HFFc6 (cell line): ENCODE measurements around the gene ARHGAP28. TPM values are rescaled to one million over a fixed set of nuclear protein-coding genes. Genes with fewer than 3 reads are reported as not detected.

ENCODE experiments used
- DNase-seq: peaks from one replicate; pipeline ENCODE4 v3.0.0-alpha.2; 2018
- H3K27ac Mint-ChIP-seq: 2 replicates; pipeline ENCODE4 v1.8.0; 2020; ENCODE audit warnings: mild to moderate bottlenecking, mixed read lengths
- H3K27me3 Mint-ChIP-seq: 2 replicates; pipeline ENCODE4 v1.8.0; 2021; ENCODE audit warnings: mild to moderate bottlenecking, moderate library complexity, mixed read lengths; ENCODE audit not compliant: insufficient read depth
- H3K36me3 Mint-ChIP-seq: 2 replicates; pipeline ENCODE4 v1.8.0; 2021; ENCODE audit warnings: low read depth, mixed read lengths
- H3K4me1 Mint-ChIP-seq: 2 replicates; pipeline ENCODE4 v1.8.0; 2020; ENCODE audit warnings: low read depth, mixed read lengths
- H3K4me3 Mint-ChIP-seq: 2 replicates; pipeline ENCODE4 v1.8.0; 2020; ENCODE audit warnings: mild to moderate bottlenecking, moderate library complexity, mixed read lengths
- H3K9me3 Mint-ChIP-seq: 2 replicates; pipeline ENCODE4 v1.8.0; 2020; ENCODE audit warnings: mild to moderate bottlenecking, mixed read lengths
- total RNA-seq, 6 experiments: library from RNA; stranded (reverse); fragmentation: NEBNext Ultra II Directional; extraction: Animal tissue kit (Norgen Biotek cat#: 25700); gene quantifications; 2 replicates in 1 of 6; 3 replicates in 5 of 6; pipeline ENCODE4 v1.2.3, GENCODE V29; 2021
- TF ChIP-seq, protein P1 (sequence below): fragments of 200-600 bp; sonication (generic); IDR thresholded peaks from 2 replicates; pipeline ENCODE4 v1.5.0; 2021; ENCODE audit warnings: antibody characterized with exemption, mild to moderate bottlenecking

ARHGAP28 gene
- total RNA-seq, 6 experiments from 2014 or later = 0.05 to 0.97 (median 0.39) TPM; not detected in 1

DNA sequence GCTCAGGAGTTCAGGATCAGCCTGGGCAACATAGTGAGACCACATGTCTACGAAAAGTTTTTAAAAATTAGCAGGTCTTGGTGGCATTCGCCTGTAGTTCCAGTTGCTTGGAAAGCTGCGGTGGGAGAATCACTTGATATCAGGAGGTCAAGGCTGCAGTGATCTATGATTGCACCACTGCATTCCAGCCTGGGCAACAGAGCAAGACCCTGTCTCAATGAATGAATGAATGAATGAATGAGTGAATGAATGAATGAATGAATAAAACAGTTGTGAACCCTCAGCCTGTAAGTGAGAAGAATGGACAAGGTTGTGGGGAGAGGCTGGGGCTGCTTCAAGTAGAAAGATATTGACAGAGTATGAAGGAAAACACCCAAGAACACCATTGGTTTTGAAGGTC, 48.0 kb downstream of the ARHGAP28 start:
- no peak for DNase-seq
- TF ChIP-seq, protein P1, sequence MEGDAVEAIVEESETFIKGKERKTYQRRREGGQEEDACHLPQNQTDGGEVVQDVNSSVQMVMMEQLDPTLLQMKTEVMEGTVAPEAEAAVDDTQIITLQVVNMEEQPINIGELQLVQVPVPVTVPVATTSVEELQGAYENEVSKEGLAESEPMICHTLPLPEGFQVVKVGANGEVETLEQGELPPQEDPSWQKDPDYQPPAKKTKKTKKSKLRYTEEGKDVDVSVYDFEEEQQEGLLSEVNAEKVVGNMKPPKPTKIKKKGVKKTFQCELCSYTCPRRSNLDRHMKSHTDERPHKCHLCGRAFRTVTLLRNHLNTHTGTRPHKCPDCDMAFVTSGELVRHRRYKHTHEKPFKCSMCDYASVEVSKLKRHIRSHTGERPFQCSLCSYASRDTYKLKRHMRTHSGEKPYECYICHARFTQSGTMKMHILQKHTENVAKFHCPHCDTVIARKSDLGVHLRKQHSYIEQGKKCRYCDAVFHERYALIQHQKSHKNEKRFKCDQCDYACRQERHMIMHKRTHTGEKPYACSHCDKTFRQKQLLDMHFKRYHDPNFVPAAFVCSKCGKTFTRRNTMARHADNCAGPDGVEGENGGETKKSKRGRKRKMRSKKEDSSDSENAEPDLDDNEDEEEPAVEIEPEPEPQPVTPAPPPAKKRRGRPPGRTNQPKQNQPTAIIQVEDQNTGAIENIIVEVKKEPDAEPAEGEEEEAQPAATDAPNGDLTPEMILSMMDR = no peak
- H3K9me3 Mint-ChIP-seq = peaks cover 41% of the 10 kb centered on the region
- H3K27me3 Mint-ChIP-seq = no peaks in the 10 kb centered on the region
- H3K4me1 Mint-ChIP-seq = no peaks in the 10 kb centered on the region; the same call in 1 of the 2 replicates
- no peak overlapping the region for H3K4me3 Mint-ChIP-seq
- H3K36me3 Mint-ChIP-seq = 0 out of 2 replicates have a peak, but pooled peaks cover 4% of the 10 kb centered on the region
- H3K27ac Mint-ChIP-seq = no peak overlapping the region

DNA sequence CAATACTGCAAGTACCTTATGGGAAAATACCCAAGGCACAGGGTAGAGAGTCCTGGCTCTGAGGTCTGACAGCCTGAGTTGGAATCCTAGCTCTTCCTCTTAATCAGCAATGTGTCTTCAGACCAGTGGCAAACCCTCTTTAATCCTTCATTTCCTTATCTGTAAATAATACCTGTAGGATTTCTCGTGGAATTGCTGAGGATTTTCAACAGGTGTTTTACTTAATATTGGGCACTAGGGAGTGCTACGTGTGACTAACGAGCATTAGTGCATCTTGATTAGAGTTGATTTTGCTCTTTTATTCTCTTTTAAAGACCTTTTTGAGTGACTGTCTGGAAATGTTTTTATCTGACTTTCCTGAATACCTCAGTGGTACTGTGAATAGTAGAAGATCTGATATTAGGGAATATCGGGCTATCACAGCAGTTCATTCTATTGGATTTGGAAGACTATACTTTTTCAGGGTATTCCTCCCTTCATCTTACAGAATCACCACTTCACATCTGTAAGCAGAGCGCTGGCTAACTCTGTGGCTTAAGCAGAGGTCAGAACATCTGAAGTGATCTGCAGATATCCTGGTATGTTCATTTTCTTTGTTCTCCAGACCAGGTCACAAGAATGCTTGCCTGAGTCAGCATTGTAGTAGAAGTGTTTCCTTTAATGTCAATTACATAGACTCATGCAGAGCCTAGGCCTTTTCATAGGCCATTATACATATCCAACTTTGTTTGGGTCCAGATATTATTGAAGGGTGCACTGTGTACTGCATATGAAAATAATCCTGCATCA, 49.1 kb downstream of the ARHGAP28 start:
- Mint-ChIP-seq H3K27me3 (no peaks in the 10 kb centered on the region), H3K4me3 (no peak overlapping the region), H3K4me1 (no peaks in the 10 kb centered on the region; the same call in 1 of the 2 replicates), H3K36me3 (0 out of 2 replicates have a peak, but pooled peaks cover 5% of the 10 kb centered on the region), H3K9me3 (peaks cover 50% of the 10 kb centered on the region), H3K27ac (no peak overlapping the region)
- TF ChIP-seq, protein P1 = no peak
- no peak for DNase-seq

DNA sequence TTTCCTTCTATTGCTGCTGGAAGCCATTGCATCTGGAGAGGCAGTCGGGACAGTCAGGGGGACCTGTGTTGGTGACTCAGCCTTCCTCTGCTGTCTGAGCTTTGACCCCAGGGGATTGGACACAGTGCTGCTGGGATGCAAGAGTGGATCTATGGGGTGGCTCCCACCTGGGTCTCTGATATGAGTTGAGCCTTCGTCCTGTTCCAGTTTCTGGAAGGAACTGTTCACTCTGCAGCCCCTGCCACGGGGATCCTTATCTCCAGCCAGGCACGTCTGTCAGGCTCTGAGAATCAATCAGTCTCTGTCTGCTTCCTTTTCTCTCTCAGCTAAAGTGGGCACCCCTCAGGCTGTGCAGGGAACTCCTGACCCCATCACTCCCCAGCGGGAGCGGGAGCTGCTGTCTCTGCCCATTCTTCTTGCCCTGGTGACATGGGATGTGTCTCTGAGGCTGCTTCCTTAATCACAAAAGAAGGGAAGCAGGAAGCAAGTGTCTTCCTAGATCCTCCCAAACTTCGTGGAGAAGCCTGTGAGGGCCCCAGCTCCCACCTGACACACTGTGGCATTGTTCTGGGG, 51.7 kb downstream of the ARHGAP28 start:
- Mint-ChIP-seq H3K4me3 (no peak overlapping the region), H3K27ac (no peak overlapping the region; the same call in 1 of the 2 replicates), H3K9me3 (peaks cover 51% of the 10 kb centered on the region), H3K4me1 (no peaks in the 10 kb centered on the region; the same call in 1 of the 2 replicates), H3K36me3 (0 out of 2 replicates have a peak, but pooled peaks cover 8% of the 10 kb centered on the region), H3K27me3 (no peaks in the 10 kb centered on the region)
- TF ChIP-seq, protein P1 = no peak
- no peak for DNase-seq

DNA sequence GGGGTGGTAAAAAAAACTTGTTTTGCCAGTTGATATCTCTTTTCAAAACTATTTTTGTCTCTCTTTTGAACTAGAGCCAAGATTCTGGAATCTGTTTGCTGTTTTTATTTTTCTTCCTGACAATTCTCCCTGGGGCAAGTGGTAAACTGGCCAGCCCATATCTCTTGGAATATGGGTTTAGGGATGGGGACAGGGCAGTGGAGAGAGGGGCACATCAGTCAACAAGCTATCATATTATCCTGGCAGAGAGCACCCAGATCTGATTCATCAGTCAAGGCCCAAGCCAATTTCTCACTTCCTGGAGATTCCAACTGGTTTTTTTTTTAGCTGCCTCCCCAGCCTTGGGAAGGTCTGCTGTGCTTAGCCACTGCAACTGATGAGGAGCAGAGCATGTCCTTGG, 52.3 kb downstream of the ARHGAP28 start:
- Mint-ChIP-seq H3K36me3 (0 out of 2 replicates have a peak, but pooled peaks cover 8% of the 10 kb centered on the region), H3K27me3 (no peaks in the 10 kb centered on the region), H3K27ac (no peak overlapping the region; the same call in 1 of the 2 replicates), H3K9me3 (peaks cover 46% of the 10 kb centered on the region), H3K4me1 (no peaks in the 10 kb centered on the region; the same call in 1 of the 2 replicates), H3K4me3 (no peak overlapping the region)
- no peak for DNase-seq
- TF ChIP-seq, protein P1 = no peak

DNA sequence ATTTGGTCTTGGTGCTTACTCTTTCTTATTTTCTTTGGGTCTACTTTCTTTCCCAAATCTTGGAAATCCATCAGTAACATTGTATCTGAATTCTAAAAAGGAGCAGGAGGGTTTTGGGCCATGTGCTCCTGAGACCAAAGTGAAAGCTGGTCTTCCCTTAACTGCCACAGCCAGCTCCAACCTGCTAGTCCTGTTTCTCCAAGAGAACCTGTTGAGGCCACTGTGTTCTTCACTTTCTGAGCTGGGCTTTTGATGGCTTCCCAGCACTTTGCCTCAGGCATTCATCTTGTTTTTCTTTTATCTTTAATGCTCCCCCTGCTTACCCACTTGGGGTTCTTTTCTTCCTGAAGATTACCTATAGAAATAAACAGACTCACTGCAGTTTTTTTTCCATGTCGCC, 53.3 kb downstream of the ARHGAP28 start:
- 0 out of 2 replicates have a peak, but pooled peaks cover 4% of the 10 kb centered on the region for H3K36me3 Mint-ChIP-seq
- no peak overlapping the region for H3K27ac Mint-ChIP-seq
- no peaks in the 10 kb centered on the region for H3K27me3 Mint-ChIP-seq
- no peaks in the 10 kb centered on the region; the same call in 1 of the 2 replicates for H3K4me1 Mint-ChIP-seq
- DNase-seq = no peak
- H3K4me3 Mint-ChIP-seq = no peak overlapping the region
- TF ChIP-seq, protein P1 = no peak
- H3K9me3 Mint-ChIP-seq = peaks cover 38% of the 10 kb centered on the region
